Gastrocnemius medialis (tissue), 4 donors: Measurements from ENCODE around the gene PTGS1.

Source experiments
- POLR2A ChIP-seq, 2 donors: fragments of 450-650 bp; IDR thresholded peaks; one replicate each; pipeline ENCODE4 v1.6.1; 2017; ENCODE audit warnings: antibody characterized with exemption in 2 of 2, mild to moderate bottlenecking in 2 of 2, moderate library complexity in 2 of 2
- TF ChIP-seq, protein P1 (sequence below), 5 experiments: fragments of 450-650 bp in 3 of 5; fragments of 200-600 bp in 2 of 5; sonication (generic) in 2 of 5; IDR thresholded peaks in 4 of 5; conservative IDR thresholded peaks in 1 of 5; 1 replicate in 4 of 5; 2 replicates in 1 of 5; pipeline ENCODE4 v1.5.1; 2016 to 2019; ENCODE audit warnings: antibody characterized with exemption in 5 of 5, mild to moderate bottlenecking in 3 of 5, moderate library complexity in 3 of 5

DNA sequence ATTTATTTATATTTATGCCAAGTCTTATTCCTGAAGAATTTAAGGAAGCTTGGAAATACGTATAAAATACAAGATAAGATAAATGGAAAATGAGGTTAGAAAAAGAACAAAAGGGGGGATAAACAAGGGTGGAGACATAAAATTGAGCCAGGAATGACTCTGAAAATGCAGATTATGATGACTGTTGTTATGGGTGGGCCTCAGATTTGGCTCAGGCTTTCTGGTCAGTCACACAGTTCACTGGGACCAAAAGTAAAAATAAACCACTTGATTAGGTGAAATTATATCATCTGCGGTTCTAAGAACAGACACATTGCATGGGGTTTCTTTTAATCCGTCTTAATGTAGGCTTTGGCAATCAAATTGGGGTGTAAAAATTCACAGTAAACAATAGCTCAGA, 55.9 kb downstream of the PTGS1 start:
- TF ChIP-seq, protein P1, sequence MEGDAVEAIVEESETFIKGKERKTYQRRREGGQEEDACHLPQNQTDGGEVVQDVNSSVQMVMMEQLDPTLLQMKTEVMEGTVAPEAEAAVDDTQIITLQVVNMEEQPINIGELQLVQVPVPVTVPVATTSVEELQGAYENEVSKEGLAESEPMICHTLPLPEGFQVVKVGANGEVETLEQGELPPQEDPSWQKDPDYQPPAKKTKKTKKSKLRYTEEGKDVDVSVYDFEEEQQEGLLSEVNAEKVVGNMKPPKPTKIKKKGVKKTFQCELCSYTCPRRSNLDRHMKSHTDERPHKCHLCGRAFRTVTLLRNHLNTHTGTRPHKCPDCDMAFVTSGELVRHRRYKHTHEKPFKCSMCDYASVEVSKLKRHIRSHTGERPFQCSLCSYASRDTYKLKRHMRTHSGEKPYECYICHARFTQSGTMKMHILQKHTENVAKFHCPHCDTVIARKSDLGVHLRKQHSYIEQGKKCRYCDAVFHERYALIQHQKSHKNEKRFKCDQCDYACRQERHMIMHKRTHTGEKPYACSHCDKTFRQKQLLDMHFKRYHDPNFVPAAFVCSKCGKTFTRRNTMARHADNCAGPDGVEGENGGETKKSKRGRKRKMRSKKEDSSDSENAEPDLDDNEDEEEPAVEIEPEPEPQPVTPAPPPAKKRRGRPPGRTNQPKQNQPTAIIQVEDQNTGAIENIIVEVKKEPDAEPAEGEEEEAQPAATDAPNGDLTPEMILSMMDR (IDR thresholded peaks at IDR 0.05 in 4 of 5, conservative IDR thresholded peaks at IDR 0.05 in 1 of 5): no peak
- TF ChIP-seq POLR2A (IDR thresholded peaks at IDR 0.05): no peak
